GM12878 (cell line): ENCODE measurements around the gene GARNL3. TPM values are rescaled to one million over a fixed set of nuclear protein-coding genes. Genes with fewer than 3 reads are reported as not detected.

Source experiments
- CEBPB ChIP-seq, 2 experiments: fragments of 150-350 bp in 1 of 2; IDR thresholded peaks; 2 replicates each; pipeline ENCODE4 v1.6.1; 2012 to 2014; ENCODE audit warnings: low read depth in 2 of 2, low read length in 2 of 2, borderline replicate concordance in 1 of 2, inconsistent platforms in 1 of 2
- RAD21 ChIP-seq: IDR thresholded peaks from 2 replicates; pipeline ENCODE4 v1.6.1; 2011; ENCODE audit warnings: mild to moderate bottlenecking, low read depth, low read length, moderate library complexity; ENCODE audit not compliant: insufficient read depth
- RCOR1 ChIP-seq: conservative IDR thresholded peaks from 2 replicates; pipeline ENCODE4 v1.6.1; 2012; ENCODE audit warnings: low read depth, low read length, improper control_type of control experiment
- SMAD1 ChIP-seq: fragments of 450-650 bp; IDR thresholded peaks from 2 replicates; pipeline ENCODE4 v1.6.1; 2018; ENCODE audit warnings: mild to moderate bottlenecking, low read depth; ENCODE audit not compliant: partially characterized antibody
- SMAD5 ChIP-seq: IDR thresholded peaks from 2 replicates; pipeline ENCODE4 v1.6.1; 2016; ENCODE audit warnings: antibody characterized with exemption, low read depth
- polyA plus RNA-seq, 11 experiments: library from polyadenylated mRNA; depleted of rRNA in 4 of 11; unstranded in 6 of 11; stranded (reverse) in 5 of 11; fragments of >200 nt; fragmentation: Nextera tagmentation in 4 of 11; fragmentation: Illumina TruSeq in 1 of 11; extraction: Ambion mirVana in 4 of 11; extraction: Trizol in 1 of 11; gene quantifications; 1 replicate in 1 of 11; 2 replicates in 10 of 11; pipeline versions ENCODE4 v1.2.1 to v1.2.3, GENCODE V29; 2011 to 2016; ENCODE audit warnings: inconsistent platforms in 2 of 11, missing spikeins in 2 of 11, low read depth in 1 of 11
- total RNA-seq, 4 experiments: library from RNA; depleted of rRNA in 3 of 4; stranded (reverse); fragments of >200 nt in 3 of 4; fragmentation: Illumina TruSeq in 1 of 4; extraction: Trizol in 1 of 4; gene quantifications; 2 replicates each; pipeline versions ENCODE4 v1.2.1 to v1.2.3, GENCODE V29; 2013 to 2021
- TF ChIP-seq, protein P1 (sequence below): fragments of 450-650 bp; IDR thresholded peaks from 2 replicates; pipeline ENCODE4 v1.6.1; 2016; ENCODE audit warnings: mild to moderate bottlenecking, moderate library complexity, borderline replicate concordance
- TF ChIP-seq, protein P2 (sequence below): IDR thresholded peaks from 2 replicates; pipeline ENCODE4 v1.6.1; 2012; ENCODE audit warnings: mild to moderate bottlenecking, low read depth, low read length

Gene GARNL3
- total and polyA plus RNA-seq, 10 of the 15 experiments (the other 5 are each of a cell fraction or from before 2014, with no cell fraction given): 0.89 to 13.2 (median 6.3) TPM

DNA sequence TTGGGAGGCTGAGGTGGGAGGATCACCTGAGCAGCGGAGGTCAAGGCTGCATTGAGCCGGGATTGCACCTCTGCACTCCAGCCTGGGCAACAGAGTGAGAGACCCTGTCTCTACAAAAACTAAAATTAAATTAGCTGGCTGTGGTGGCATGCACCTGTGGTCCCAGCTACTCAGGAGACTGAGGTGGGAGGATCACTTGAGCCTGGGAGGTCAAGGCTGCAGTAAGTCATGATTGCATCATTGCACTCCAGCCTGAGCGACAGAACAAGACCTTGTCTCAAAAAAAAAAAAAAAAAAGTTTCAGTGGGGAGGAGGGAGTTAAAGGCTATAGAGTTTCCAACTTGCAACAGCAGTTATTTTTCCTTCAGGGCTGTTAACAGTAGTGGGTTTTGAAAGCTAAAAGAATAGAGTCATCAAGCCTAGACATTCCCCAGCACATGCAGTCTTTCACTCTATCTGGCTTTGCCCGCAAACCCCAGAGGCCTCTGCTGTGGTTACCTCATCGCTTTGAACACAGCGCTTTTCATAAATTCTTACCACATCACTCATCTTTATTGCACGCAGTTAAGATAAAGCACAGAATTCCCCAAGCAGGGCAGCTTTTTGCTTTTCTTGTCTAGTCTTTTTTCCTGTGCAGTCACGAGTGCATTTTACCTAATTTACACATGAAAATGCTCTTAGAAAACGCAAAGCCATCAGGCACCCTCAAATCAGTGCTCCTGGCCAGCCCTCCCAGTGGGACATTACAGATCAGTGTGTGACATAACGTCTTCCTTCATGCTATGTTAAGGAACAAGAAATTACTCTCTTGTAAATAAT lies 123.7 kb downstream of the GARNL3 start (continued):
- TF ChIP-seq, protein P1, sequence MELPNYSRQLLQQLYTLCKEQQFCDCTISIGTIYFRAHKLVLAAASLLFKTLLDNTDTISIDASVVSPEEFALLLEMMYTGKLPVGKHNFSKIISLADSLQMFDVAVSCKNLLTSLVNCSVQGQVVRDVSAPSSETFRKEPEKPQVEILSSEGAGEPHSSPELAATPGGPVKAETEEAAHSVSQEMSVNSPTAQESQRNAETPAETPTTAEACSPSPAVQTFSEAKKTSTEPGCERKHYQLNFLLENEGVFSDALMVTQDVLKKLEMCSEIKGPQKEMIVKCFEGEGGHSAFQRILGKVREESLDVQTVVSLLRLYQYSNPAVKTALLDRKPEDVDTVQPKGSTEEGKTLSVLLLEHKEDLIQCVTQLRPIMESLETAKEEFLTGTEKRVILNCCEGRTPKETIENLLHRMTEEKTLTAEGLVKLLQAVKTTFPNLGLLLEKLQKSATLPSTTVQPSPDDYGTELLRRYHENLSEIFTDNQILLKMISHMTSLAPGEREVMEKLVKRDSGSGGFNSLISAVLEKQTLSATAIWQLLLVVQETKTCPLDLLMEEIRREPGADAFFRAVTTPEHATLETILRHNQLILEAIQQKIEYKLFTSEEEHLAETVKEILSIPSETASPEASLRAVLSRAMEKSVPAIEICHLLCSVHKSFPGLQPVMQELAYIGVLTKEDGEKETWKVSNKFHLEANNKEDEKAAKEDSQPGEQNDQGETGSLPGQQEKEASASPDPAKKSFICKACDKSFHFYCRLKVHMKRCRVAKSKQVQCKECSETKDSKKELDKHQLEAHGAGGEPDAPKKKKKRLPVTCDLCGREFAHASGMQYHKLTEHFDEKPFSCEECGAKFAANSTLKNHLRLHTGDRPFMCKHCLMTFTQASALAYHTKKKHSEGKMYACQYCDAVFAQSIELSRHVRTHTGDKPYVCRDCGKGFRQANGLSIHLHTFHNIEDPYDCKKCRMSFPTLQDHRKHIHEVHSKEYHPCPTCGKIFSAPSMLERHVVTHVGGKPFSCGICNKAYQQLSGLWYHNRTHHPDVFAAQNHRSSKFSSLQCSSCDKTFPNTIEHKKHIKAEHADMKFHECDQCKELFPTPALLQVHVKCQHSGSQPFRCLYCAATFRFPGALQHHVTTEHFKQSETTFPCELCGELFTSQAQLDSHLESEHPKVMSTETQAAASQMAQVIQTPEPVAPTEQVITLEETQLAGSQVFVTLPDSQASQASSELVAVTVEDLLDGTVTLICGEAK: no peak; the same call in 1 of the 2 replicates
- peak; percentile 85; the same call in 1 of the 2 replicates for TF ChIP-seq RCOR1
- TF ChIP-seq SMAD1: no peak
- no peak for TF ChIP-seq RAD21
- TF ChIP-seq, protein P2, sequence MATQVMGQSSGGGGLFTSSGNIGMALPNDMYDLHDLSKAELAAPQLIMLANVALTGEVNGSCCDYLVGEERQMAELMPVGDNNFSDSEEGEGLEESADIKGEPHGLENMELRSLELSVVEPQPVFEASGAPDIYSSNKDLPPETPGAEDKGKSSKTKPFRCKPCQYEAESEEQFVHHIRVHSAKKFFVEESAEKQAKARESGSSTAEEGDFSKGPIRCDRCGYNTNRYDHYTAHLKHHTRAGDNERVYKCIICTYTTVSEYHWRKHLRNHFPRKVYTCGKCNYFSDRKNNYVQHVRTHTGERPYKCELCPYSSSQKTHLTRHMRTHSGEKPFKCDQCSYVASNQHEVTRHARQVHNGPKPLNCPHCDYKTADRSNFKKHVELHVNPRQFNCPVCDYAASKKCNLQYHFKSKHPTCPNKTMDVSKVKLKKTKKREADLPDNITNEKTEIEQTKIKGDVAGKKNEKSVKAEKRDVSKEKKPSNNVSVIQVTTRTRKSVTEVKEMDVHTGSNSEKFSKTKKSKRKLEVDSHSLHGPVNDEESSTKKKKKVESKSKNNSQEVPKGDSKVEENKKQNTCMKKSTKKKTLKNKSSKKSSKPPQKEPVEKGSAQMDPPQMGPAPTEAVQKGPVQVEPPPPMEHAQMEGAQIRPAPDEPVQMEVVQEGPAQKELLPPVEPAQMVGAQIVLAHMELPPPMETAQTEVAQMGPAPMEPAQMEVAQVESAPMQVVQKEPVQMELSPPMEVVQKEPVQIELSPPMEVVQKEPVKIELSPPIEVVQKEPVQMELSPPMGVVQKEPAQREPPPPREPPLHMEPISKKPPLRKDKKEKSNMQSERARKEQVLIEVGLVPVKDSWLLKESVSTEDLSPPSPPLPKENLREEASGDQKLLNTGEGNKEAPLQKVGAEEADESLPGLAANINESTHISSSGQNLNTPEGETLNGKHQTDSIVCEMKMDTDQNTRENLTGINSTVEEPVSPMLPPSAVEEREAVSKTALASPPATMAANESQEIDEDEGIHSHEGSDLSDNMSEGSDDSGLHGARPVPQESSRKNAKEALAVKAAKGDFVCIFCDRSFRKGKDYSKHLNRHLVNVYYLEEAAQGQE: peak; percentile 21; the same call in 1 of the 2 replicates
- TF ChIP-seq SMAD5: no peak
- peak in 1 of 2 experiments; percentile 99; a peak in 2 of 4 replicates for TF ChIP-seq CEBPB (IDR thresholded peaks at IDR 0.05; ENCODE audit: borderline replicate concordance in 1 of 2, low read depth in 2 of 2, low read length in 2 of 2)
